HG03354 (cell line): ENCODE results near the gene CHAF1A.

Experiments used
- ATAC-seq: cut with Tn5 transposase; IDR thresholded peaks from one replicate; pipeline ENCODE4 v1.9.1; 2021; ENCODE audit warnings: mild to moderate bottlenecking; ENCODE audit not compliant: unreplicated experiment, poor library complexity, severe bottlenecking

CHAF1A gene

DNA sequence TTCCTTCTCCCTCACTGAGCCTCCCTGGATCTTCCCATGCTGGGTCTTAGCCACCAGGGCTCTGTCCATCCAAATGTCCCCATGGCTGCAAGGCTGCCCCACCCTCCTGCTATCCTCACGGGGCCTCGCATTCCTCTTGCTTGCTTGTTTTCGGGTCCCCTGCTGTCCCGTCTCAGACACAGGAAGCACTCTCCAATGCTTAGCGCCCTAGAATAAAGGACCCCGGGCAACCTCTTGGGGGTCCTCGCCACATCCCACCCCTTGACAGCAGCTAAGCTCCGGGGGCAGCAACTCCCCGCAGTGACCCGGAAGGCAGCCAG lies 25.8 kb upstream of the CHAF1A start:
- no peak for ATAC-seq

GRCh38 chr19:4376991-4377781 lies 25.3 kb upstream of the CHAF1A start:
- ATAC-seq = no peak

DNA sequence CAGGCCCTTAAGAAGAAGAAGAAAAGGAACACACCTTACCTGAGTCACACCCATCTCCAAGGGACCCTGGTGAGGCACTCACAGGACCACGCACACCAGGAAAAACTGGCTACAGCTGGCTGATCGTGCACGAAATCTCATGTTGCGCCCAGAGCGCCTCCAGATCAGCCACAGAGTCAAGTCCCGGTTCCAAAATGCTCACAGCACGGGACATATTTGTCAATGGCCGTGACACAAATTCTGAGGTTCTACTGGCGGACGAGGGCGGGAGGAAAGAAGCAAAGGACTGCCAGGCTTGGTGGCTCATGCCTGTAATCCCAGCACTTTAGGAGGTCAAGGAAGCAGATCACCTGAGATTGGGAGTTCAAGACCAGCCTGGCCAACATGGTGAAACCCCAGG lies 23.6 kb upstream of the CHAF1A start:
- no peak for ATAC-seq

DNA sequence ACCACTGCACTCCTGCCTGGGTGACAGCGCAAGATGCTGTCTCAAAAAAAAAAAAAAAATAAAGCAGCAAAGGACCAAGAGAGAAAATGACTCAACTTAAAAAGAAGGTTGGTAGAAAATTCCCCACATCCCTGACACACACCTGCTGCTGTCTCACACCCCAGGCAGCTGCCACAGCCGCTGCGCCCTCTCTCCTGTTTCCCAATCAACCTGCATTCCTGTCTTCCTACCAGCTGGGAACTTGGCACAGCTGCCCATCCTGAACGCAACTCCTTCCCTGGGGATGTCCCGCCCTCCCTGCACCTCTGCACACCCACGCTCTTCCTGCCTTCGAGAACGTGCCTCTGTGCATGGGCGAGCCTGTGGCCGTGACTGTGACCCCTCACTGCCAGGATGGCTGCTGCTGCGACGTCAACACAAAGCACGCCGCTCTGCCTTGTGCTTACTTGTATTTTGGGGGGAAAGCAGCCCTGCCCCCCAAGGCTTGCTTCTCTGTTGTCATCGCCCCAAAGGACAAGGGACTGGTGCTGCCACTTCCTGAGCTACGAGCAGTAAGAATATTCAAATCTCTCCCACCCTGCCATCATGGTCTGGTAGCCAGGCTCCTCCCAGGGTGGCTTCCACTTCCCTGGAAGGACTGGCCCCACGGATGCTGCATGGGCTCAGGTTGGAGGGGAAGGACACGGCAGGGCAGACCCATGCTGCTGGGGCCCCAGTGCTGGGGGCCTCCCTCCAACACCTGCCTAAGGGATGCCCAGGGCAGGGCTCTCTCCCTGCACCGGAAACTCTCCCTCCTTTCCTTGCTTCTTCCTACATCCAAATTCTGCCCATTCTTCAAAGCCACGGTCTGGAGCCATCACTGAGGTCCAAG lies 22.8 kb upstream of the CHAF1A start:
- no peak for ATAC-seq

- ATAC-seq = no peak
Measured at GRCh38 chr19:4380254-4380727, 22.1 kb upstream of the CHAF1A start.

- no peak for ATAC-seq
Measured at GRCh38 chr19:4385291-4386040, 17.0 kb upstream of the CHAF1A start.

DNA sequence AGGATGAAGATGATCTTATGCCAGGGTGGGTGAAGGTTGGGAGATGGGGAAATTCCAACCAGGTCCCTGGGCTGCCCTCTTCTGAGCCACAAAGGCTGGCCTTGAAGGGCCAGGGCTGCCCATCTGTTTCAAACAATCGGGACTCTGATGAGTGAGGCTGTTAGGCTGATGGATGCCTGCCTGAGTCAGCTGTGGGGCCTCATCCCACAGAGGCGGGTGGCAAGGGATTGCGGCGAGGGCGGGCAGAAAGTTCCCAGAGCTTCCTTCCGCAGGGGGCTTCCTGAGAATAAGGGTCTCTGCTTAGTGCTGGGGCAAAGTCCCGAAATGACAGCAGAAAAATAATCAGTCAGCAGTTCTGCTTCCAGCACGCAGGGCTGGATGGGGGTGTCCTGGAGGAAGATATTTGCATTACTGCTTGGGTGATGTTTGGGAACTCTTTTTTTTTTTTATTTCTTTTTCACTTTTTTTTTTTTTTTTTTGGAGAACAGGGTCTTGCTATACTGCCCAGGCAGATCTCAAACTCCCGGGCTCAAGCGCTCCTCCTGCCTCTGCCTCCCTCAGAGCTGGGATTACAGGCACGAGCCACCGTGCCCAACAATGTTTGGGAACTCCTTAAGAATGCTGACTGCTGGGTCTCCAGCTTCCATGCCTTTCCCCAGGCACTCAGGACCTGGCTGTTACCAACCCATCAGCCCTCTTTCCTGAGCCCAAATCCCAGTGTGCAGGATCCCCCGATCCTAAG lies 16.2 kb upstream of the CHAF1A start:
- no peak for ATAC-seq

GRCh38 chr19:4388337-4389063 lies 13.9 kb upstream of the CHAF1A start:
- no peak for ATAC-seq

DNA sequence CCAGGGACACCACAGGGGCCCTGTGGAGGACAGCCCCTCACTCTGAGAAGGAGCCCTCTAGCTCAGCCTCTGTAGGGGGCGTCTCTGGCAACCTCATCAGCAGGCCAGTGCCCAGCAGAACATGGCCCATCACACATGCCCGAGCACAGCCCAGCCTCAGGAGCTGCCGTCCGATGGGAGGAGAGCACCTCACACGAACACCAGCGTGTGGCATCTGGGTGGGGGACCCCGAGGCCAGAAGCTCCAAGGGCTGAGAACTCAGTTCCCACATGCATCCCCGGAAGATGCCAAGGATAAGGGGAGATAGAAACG lies 13.4 kb upstream of the CHAF1A start:
- ATAC-seq = no peak

DNA sequence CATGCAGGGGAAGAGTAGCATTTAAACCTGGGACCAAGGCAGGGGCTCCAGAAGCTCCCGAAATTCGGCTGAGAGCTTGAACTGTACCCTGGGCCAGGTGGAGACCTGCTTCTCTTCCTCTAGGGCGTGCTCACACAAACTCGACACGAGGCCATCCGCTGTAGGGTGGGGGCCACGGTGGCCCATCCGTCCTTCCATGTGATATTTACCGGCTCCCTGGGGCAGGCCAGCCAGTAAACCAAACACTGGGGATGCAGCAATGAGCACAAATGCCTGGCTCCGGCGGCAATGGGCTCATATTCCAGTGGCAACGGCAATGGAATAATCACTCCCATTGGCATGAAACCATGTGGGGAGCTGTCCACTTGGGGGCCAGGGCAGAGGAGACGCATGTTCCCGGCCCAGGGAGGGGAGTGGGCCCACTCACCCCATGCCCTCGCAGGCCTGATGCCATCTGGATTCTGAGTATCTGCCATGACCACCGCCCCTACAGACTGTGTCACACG lies 12.9 kb upstream of the CHAF1A start:
- no peak for ATAC-seq

DNA sequence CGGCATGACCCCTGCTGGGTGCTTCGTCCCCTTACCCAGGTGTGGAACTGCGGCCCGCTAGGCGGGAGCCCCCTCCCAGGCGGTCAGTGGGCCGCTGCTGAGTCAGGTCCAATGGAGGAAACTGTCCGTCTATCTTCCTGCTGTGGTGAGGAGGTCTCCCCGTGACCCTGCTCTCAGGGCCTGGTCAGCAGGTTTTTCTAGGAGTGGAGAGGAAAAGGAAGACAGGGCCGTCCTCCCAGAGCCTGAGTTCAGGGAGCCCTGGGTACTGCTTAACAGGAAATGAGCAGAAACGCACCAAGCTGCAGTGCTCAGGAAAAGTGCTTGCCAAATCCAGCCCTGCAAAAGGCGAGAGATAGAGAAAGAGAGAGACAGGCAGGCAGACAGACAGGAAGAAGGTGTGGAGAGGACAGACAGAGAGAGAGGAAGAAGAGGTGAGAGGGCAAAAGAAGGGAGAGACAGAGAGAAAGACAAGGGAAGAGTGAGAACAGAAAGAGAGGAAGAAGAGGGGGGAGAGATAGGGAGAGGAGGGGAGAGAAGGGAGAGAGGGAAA lies 12.3 kb upstream of the CHAF1A start:
- no peak for ATAC-seq

DNA sequence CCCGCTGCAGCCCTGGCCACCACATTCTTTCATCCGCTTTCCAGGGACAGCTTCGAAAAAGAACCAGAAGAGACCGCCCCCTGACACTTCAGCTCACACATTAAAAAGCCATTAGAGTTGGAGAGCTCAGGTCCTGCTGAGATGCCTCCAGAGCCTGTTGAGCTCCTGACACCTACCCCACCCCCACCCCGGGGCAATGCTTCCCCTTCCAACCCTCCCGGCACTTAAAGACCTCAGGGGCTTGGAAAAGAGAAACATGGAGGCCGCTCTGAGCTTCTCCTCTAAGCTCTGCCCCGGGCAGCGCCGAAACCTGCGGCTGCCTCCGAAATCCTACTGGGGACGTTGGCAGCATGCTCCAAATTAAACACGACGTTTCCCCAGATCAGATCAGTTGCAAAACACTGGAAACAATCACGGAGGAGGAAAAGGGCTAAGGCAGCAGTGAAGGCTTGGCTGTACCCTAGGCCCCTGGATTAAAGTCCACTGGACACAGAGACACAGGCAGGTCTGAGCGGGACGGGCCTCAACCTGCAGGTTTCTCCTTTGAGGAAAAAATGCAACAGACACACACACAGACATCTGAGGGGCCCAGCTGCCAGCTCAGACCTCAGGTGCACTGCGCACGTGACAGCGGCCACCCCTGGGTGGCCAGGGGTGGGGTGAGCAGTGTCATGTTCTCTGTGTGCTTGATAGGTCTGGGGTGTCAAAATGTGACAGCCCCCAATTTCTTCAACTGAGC lies 11.7 kb upstream of the CHAF1A start:
- no peak for ATAC-seq

DNA sequence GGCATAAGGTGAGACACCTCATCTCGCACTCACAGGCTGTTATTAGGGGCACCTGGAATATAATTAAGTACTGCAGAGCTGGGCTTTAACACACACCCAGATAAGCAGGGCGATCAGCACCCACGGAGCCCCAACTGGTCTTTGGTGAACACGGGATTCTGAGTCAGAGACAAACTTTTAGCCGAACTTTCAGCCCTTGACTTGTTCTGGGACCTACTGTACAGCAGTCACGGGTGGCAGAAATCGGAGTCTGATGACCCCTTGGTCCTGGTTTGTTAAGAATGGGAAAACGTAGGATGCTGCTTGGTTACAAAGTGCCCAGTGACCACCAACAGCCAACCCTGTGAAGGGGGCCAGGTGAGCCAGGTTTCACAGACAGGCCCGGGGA lies 11.1 kb upstream of the CHAF1A start:
- no peak for ATAC-seq

GRCh38 chr19:4391701-4392483 lies 10.5 kb upstream of the CHAF1A start:
- no peak for ATAC-seq

DNA sequence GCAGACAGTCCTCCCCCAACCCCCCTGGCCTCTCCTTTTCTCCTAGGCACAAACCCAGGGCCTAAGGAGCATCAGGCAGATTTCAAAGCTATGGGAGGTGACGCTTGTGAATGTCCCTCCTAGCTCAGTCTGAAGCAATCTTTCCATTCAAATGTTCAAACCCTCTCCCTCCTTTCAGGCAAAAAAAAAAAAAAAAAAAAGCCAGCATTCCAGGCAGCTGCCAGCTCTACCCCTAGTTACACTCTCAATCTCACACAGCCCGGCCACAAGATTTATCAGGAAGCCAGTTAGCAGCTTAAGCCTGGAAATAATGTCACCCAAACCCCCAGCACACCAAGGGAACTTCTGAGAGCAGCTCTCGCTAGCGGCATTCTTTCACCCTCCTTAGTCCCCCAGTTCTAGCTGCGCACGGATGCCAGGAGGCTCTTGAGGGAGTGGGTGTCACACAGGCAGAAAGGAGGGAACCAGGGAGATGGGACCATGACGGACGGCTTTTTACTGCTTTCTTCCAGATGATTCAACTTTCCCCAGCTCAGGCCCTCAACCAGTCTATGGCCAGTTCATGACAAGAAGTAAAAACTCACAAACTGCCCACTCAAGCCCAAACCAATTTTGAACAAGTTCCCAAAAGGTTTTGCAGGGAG lies 8.4 kb upstream of the CHAF1A start:
- ATAC-seq = no peak

DNA sequence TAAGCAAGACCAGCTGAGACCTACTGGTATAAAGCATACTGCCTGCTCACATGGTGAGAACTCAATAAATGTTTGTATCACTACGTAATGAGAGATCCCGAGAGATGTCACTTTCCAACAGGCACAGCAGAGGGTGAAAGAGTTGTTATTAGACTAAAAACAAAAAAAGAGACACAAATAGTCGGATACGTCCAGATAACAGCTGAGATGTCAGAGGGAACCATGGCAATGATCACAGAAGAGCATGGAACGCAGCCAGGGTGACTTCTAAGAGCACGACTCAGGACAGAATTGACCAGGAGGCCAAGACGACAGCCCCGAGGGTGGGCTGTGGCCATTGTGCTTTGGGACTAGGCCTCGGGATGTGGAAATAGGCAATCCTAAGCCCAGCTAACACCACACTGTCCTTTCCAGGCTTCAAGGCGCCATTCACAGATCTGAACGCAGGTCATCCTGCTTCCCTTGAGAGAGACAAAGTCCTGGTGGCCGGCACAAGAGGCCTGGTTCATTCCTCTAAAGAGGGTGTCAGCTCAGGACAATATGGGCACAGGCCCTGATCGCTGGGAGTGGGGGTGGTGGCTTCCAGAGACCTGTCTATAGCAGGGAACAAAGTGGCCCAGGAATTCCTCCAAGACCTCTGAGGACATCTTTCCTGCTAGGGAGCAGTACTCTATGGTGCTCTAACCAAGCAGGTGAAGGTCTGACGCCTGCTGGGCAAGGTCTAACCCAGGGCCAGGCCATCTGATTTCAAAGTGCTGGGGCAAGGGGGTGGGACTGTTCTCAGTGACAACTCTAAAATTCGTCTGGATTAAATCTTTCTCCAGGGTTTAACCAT lies 5.3 kb upstream of the CHAF1A start:
- ATAC-seq = no peak
